HG02973 (cell line): ENCODE data around the gene P3R3URF.

Source experiments
- ATAC-seq: cut with Tn5 transposase; IDR thresholded peaks from one replicate; pipeline ENCODE4 v1.9.1; 2021; ENCODE audit warnings: moderate library complexity; ENCODE audit not compliant: unreplicated experiment

The P3R3URF gene

DNA sequence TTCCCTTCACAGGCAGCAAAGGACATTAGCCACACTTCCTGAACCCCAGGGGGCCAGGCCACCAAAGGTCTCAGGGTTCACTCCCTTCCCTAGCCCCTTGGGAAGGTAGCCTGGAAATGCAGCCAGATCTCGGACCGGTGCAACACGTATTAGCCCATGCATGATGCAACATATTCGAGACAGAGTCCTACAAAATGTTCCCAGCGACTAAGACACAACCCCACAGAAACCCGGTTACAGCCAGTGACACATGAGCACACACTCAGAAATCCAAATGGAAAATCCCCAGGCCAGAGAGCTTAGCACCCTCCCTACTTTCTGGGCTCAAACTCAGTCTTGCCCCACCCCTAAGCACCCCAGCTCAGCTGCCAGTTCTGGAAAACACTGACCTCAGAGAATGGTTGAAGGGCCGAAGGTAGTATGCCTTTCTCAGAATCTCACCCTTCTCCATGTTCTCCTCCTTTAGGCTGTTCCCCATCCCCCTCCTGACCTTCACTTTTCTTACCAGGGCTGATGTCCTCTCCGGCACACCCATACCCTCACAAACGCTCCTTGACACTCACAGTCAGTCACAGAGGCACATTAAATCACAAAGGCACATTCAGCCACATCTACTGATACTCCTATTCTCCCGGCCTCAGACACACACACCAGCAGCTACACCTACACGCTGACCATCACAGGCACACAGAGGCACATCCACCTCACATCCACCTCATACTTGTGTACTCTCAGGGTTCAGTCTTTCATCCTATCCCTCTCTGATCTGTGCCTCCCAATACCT, 1.6 kb downstream of the P3R3URF start, which contains the start of gene TSPAN1:
TSPAN1 (plus strand) TSS at position 640 of the 784 bp plus-strand sequence. CDS start 6,021 bp downstream, outside the sequence.
- no peak for ATAC-seq

DNA sequence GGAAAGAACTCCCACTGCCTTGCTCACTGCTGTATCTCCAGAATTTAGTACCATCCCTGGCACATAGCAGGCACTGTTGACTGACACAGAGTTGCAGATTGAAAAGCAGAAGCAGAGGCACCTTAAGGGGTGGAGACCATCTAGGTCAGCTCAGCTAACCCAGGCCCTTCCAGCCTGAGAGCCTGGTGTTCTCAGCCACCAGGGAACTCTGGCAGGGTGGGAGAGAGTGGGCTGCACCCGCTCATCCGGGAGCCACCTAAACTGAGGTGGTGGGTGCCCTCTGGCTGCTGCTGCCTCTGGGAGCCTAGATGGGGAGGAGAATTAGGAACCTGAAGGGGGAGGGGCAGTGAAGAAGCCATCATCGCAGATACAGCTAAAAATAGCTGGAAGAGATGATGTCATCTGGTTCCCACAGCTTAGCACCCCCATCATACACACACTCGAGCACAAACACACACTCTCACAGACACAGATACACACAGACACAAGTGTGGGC, 2.9 kb downstream of the P3R3URF start:
- ATAC-seq = no peak

DNA sequence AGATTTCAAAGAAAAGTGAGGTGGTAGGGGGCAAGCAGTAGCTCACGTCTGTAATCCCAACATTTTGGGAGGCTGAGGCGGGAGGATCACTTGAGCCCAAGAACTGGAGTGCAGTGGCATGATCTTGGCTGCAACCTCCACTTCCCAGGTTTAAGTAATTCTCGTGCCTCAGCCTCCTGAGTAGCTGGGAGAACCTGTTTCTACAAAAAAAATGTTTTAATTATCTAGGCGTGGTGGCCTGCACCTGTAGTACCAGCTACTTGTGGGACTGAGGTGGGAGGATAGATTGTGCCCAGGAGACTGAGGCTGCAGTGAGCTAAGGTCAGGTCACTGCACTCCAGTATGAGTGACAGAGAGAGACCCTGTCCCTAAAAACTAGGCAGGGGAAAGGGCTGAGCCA, 4.0 kb downstream of the P3R3URF start:
- no peak for ATAC-seq

DNA sequence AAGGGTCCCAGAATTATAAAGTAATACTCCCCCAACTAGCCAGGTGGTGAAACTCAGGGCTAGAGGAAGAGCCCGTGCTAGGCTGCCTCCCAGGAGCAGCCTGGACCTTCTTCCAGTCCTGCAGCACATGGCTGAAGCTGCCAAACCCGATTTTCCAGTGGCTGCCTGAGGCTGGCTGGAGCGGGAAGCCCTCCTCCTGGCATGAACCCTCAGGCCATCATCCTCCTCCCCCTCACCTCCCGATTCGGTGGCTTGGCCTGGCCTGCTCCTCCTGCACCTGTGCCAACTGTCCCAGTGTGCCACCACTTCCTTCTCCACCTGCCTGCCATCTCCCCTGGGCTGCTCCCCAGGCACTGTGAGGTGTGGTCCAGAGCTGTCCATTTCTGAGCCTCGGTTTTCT, 4.4 kb downstream of the P3R3URF start:
- no peak for ATAC-seq

DNA sequence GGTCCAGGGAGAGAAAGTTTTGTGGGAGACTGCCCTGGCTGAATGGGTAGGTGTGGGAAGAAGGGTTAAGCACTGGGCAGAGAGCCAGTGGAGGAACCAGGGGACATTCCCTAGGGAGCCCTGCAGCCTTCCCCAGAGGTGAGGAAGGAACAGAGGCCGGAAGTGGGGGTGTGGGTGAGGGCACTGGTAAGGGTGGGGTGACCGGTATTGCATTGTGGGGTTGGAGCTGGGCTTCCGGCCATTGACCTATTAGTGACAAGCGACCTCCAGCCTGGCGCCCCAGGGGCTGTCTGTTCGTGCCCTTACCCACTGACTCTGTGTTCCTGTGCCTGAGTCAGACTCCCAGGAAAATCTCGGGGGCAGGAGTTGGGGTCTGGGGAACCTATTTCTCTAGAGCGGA, 4.9 kb downstream of the P3R3URF start:
- ATAC-seq = no peak

DNA sequence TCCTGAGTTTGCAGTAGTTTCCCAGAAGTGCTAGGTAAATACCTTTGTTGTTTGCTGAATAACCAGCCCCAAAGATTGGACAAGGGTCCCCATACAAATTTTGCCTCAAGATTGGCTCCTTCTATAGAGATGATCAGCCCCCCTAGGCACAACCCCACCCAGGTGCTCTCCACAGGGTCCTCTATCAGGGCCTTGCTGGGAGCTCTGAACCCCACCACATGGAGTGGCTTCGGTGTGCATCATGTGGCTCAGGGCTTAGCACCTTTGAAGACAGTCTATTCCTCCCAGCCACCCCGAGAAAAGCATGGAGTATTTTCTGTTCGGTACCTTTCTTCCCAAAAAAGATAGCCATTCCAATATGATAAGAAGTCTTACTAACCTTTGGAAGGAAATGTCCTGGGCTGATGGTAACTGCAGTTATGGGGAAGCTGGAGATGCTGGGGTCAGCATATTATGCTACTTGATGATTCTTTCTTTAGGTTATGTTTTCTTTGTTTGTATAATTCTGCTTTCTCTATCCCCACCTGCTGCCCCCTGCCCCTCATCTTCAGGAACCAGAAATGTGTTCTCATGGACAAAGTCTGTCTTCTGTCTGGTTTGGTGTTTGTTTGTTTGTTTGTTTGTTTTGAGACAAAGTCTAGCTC, 6.4 kb downstream of the P3R3URF start:
- ATAC-seq = no peak

DNA sequence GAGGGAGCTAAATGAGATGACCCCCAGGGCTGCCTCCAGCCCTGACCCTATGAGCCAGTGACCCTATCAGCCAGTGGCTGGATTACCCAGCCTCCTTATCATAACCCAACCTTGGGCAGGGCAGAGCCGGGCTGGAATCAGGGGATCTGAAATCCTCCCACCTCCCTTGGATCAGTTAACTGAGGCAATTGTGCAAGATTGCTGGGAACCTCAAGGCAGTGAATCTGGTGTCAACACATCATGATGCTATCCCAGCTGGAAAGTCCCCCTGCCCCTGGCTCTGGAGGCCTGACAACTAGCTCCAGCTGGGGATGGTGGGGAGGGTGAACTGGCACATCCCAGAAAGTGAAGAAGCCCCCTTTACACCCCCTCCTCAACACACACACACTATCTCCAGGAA, 7.8 kb downstream of the P3R3URF start:
- no peak for ATAC-seq

DNA sequence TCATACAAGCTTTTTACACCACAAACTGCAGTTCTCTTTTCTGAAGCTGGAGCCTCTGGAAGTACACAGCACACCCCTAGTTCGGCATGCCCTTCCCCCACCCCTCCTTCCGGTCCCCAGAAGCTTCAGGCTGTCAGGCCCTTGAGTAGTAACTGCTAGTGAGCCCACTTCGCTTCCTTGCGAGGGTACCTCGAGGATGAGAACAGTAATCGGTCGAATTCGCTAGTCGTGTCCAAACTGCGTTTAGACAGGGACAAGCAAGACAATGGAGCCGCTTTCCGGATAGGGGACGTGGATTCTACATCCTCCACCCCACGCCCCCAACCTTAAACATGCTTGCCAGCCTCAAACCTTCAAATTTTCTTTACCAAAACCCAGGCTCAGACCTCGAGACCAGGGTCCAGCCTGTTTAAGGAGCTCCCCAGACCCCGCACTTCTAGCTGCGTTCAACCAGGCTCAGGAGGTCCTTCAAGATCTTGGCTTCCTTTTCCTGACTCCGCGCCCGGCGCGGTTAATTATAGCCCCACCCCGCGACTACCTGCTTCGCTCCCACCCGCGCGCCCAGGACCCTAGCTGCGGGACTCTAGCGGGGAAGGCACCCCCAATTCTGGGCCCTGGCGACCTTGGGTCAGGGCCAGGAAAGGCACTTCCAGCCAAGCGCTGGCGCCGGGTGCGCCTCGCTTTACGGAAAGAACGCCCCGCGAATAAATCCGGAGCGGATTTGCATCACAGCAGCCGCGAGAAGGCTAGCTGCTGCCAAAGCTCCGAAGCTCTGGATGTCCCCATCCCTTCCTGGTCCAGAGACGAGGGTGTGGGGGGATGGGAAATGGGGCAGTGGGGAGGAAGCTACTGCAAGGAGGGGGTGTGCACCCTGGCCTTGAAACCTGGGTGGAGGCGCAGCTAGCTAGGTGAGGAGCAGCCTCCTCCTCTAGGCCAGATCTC, 9.5 kb downstream of the P3R3URF start:
- ATAC-seq = no peak

DNA sequence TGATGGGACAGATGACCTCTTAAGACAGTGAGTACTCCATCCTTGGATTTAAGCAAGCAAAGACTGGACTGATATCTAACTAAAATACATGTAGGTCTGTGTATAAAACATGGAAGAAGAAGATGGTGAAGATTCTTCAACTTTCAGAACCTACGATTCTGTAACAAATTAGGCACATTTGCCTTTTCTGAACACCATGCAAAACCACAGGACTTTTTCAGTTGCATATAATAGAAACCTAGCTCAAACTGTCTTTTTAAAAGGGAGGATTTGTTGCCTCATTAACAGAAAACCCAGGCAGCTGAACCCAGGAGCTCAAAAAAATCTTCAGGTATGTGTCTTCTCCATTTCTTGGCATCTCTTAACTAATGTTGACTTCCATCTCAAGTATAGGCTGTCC, 16.1 kb downstream of the P3R3URF start:
- no peak for ATAC-seq

DNA sequence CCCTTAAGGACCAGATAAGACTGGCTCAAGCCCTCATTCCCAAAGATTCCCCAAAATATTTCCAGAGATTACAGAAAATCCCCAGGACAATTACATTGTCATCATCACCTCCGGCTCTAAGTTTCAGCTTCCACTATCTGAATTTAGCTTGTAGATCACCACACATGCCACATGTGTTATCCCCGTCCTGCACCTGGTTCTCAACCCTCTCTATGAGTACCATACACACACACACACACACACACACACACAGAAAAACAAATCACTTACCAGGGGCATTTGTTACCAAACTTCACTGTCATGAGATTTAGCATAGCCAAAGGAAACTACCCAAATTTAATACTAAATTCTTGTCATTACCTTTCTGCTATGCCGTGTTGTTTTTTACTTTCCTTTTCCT, 16.8 kb downstream of the P3R3URF start:
- ATAC-seq = no peak

DNA sequence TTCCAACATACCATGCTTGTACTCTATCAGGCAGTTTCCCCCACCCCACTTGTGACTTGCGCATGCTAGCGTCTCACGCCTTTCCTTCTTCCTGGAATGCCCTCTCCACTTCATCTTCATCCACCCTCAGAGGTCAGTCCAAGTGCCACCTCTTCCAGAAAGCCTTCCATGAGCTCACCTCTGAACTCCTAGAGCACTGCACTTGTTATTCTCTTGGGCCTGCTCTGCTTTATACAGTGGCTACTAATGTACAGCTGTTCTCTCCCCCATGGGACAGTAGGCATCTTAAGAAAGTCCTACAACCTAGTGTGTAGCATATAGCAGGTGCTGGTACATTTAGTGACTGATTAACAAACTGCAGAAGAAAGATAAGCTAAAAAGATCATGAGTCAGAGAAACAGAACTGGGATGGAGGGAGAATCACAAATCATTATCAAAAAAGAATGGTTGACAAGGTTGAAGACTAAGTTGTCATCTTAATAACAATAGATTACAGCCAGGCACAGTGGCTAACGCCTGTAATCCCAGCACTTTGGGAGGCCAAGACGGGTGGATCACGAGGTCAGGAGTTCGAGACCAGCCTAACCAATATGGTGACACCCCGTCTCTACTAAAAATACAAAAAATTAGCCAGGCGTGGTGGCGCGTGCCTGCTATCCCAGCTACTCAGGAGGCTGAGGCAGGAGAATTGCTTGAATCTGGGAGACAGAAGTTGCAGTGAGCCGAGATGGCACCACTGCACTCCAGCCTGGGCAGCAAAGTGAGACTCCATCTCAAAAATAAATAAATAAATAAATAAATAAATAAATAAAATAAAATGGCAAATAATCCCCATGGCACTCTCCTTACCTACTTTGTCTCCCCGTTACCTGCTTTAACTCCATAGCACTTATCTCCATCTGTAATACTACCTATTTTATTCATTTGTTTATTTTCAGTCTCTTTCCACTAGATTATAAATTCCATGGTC, 17.7 kb downstream of the P3R3URF start:
- no peak for ATAC-seq

DNA sequence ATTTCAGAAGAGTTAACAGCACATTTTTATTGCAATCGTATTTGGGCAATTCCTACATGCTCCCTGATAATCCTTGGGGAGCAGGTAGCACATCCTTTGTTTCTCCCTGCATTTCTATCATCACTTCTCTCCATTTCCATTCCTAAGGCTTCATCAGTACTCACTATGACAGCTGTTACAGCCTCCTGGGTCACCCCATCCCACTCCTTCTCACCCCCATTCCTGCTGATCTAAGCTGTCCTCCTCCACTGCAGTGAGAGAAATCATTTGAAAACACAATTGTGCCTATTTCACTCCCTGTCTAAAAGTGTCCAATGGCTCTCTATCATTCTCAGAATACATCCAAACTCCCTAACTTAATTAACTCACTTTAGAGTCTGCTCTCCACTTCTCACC, 18.4 kb downstream of the P3R3URF start:
- ATAC-seq = no peak

DNA sequence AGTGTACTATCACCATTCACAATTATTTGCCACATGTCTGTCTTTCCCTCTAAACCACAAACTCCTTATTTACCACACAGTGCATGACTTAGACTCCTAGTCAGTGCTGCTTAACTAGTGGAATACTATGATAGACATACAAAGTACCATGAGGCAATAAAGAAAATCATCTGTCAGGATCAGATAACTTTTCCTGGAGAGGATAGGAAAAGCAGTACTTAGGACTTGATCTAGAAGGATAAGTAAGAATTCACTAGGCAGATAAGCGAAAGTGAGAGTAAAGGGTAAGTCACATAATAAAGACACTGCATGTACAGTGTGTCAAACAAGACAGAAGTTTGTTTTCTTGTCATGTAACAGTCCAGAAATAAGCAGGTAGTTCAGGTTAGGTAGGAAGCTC, 22.6 kb downstream of the P3R3URF start:
- no peak for ATAC-seq

DNA sequence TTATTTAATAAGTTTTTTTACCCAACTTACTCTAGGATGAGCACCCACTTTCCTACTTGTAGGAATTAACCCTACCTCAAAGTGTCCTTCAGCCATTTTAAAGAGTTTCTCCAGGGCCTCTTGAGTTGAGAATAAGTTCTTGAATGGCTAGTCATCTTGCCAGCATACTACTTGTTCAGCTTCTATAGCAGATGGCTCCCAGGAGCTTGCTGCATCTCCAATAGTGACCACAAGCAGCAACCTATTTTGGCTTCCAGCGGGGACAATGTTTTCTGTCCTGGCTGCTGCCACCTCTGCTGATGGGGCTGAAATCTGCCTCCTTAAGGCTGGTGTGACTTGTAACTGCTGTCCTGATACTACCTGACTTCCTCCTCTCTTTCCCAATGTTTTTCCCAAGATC, 23.1 kb downstream of the P3R3URF start:
- ATAC-seq = no peak

DNA sequence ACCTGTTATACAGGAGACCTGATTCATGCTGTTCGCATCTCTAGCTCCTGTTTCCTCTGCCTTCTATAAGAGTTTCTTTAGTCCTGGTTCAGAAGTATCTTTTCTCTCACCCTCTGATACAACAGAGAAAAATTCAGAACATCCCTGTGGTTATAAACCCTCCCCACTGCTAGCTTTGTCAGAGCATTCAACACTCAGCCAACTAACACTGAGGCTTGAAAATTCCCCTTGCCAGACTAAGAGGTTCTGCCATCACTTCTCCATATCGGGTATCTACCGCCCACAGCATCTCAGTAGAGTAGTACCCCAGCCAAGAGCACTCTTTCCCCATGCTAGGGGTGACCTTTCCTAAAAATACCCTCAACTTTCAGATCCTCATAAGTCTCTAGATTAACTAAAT, 24.3 kb downstream of the P3R3URF start:
- no peak for ATAC-seq

DNA sequence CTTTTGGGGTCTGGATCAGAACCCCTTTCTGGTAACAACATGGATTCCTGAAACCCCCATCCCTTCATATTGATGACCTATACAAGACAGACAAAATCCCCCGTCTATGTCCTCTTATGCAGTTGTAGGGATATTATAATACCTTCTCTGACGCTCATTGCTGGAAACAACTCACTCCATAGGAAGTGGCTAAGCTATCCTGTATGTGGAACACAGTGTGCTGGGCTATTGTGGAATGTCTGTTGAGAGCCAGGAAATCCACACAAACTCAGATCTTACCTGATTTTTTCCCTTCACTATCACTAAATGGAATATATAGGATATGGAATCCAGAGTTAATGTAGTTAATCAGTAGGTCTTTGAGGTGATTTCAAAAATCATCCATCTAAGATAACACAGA, 26.2 kb downstream of the P3R3URF start:
- no peak for ATAC-seq

DNA sequence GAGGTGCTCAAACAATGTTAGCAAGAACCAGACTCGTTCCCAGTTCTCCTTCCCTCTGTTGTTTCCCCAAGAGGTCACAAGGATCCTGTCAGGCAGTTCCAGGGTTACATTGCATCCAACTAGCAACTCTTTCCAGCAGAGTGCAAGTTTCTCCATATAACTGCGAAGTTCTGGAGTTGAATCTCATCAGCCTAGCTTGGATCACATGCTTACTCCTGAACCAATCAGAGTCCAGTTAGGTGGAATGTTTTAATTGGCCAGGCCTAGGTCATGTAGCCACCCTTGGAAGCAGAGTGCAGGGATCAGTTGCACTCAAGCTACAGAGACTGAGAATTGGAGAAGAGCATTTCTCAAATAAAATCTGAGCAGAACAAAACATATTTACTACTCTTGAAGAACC, 28.0 kb downstream of the P3R3URF start:
- no peak for ATAC-seq

DNA sequence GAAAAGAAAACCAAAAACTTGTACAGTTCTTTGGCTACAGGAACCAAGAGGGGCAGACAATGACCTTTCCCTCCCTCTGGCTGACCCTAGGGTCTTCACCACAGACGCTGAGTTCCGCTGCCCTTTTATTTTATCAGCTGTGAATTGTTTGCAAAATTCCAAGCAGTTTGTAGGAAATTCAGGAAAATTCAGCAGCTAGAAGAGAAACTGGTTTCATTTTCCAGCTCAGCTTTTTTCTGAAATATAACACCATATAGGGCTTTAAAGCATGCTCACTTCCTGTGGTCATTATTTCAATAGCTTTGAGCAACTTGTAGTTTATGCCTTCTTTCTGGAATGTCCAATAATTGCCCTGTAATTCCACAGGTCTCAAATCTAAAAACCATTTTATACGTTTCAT, 38.4 kb downstream of the P3R3URF start:
- ATAC-seq = no peak

DNA sequence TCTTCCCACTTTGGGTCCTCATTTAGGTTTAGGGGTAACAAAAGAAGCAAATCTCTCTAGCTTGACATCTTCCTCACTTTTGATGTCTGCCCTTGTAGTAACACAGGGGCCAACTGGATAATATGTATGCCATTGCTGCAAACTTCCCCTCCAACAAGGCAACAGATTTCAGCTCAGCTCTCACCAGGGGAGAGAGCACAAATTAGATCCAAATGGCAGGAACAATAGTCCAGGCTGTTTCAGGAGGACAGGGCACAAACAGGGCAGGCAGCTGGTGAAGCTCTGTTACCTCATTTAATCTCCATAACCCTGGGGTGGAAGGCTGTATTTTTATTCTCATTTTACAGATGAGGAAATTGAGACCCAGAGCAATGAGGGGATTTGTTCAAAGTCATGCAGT, 39.6 kb downstream of the P3R3URF start:
- no peak for ATAC-seq

DNA sequence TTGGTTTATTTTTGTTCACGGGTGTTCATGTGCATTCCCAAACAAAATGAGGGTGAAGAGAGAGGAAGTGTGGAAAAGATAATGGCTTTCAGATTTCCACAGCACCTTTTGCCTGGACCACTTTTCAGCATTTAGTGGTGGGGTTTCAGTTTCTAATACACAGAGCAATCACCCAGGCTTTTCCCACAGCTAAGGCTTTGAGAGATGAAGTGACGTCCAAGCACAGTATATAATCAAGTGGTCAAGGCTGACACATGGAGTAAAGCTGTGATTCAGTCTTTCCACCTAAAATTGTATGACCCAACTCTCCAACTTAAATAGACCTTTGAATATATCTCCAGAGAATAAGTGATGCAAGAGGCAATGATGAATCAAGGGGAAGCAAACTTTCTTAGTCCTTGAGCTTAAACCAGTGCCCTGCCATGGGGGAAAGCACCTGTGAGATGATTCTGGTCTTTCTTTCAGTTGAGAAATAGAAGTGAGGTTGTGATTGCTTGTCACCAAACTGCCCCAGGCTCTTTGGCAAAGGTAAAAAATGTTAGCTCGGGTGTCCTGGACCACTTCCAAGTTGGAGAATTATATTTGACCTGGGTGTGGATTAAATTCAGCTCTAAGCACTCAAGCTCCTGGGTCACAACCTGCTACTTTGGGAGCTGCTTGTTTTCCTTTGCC, 41.5 kb downstream of the P3R3URF start:
- ATAC-seq = no peak
